IMR-90 (cell line): ENCODE data around the gene PNMA8B. TPM values are rescaled to one million over a fixed set of nuclear protein-coding genes. Genes with fewer than 3 reads are reported as not detected.
A peak's percentile ranks its signal among the peaks of the same experiment; 100 is the strongest.

ENCODE experiments used
- ATAC-seq: fragments of 200-7000 bp; cut with Tn5 transposase; 2 replicates; pipeline ENCODE4 v1.9.1; 2020; ENCODE audit warnings: low read depth, mild to moderate bottlenecking, moderate library complexity
- BruUV-seq: library from RNA; stranded (reverse); fragments of 400-500 nt; replicated peaks from 2 replicates; lab custom pipeline; 2021; lab: Mats Ljungman, UMichigan
- CTCF ChIA-PET: fragments of 300-600 bp; formaldehyde crosslinking; extraction: SDS; loops from one replicate; lab custom pipeline; 2021; ENCODE audit warnings: antibody characterized with exemption; lab: Yijun Ruan, JAX
- POLR2A ChIA-PET: fragments of 300-600 bp; sonication (Branson Sonifier 250); formaldehyde crosslinking; loops from one replicate; lab custom pipeline; 2022; ENCODE audit warnings: antibody characterized with exemption; ENCODE audit not compliant: unreplicated experiment; lab: Charles Lee
- DNase-seq: peaks from one replicate; pipeline ENCODE4 v3.0.0; 2013
- H2AFZ ChIP-seq: replicated peaks from 2 replicates; pipeline ENCODE3; 2013; ENCODE audit warnings: low read length, mild to moderate bottlenecking; ENCODE audit not compliant: poor library complexity
- H2AK5ac ChIP-seq: 2 replicates; pipeline ENCODE4 v1.6.1; 2013; ENCODE audit warnings: low read depth, low read length, inconsistent platforms
- H2AK9ac ChIP-seq: replicated peaks from 2 replicates; pipeline ENCODE3; 2013; ENCODE audit warnings: mild to moderate bottlenecking, low read depth, low read length, moderate library complexity; ENCODE audit not compliant: poor library complexity
- H2BK120ac ChIP-seq: 2 replicates; pipeline ENCODE4 v1.6.1; 2013; ENCODE audit warnings: low read depth, low read length, inconsistent platforms
- H2BK15ac ChIP-seq: 3 replicates; pipeline ENCODE4 v1.6.1; 2013; ENCODE audit warnings: low read depth, low read length, inconsistent platforms
- H2BK20ac ChIP-seq: 2 replicates; pipeline ENCODE4 v1.6.1; 2013; ENCODE audit warnings: low read depth, mild to moderate bottlenecking, inconsistent platforms, low read length, moderate library complexity
- H2BK5ac ChIP-seq: 2 replicates; pipeline ENCODE4 v1.6.1; 2013; ENCODE audit warnings: mild to moderate bottlenecking, low read depth, low read length, inconsistent platforms; ENCODE audit not compliant: poor library complexity, severe bottlenecking
- H3K14ac ChIP-seq: replicated peaks from 2 replicates; pipeline ENCODE4 v1.6.1; 2013; ENCODE audit warnings: low read depth, low read length, inconsistent platforms
- H3K18ac ChIP-seq: 2 replicates; pipeline ENCODE4 v1.6.1; 2013; ENCODE audit warnings: low read depth, low read length, control low read depth
- H3K23ac ChIP-seq: 2 replicates; pipeline ENCODE4 v1.6.1; 2013; ENCODE audit warnings: low read depth, low read length, inconsistent platforms
- H3K27ac ChIP-seq: 2 replicates; pipeline ENCODE4 v1.5.1; 2013; ENCODE audit warnings: mild to moderate bottlenecking, control low read depth, low read length; ENCODE audit not compliant: insufficient read depth
- H3K27me3 ChIP-seq: 2 replicates; pipeline ENCODE4 v1.6.1; 2013; ENCODE audit warnings: low read length; ENCODE audit not compliant: control insufficient read depth, insufficient read depth
- H3K36me3 ChIP-seq: 2 replicates; pipeline ENCODE4 v1.6.1; 2013; ENCODE audit warnings: low read length, mixed read lengths; ENCODE audit not compliant: control insufficient read depth, insufficient read depth
- H3K4ac ChIP-seq: 2 replicates; pipeline ENCODE4 v1.6.1; 2013; ENCODE audit warnings: low read depth, low read length, inconsistent platforms
- H3K4me1 ChIP-seq: 2 replicates; pipeline ENCODE4 v1.6.1; 2013; ENCODE audit warnings: low read length, mixed read lengths; ENCODE audit not compliant: control insufficient read depth, insufficient read depth
- H3K4me2 ChIP-seq: 2 replicates; pipeline ENCODE4 v1.6.1; 2013; ENCODE audit warnings: low read depth, mild to moderate bottlenecking, control low read depth, low read length, moderate library complexity
- H3K4me3 ChIP-seq: 2 replicates; pipeline ENCODE4 v1.5.1; 2013; ENCODE audit warnings: low read depth, mild to moderate bottlenecking, control low read depth, low read length, moderate library complexity; ENCODE audit not compliant: insufficient read depth
- H3K56ac ChIP-seq: 2 replicates; pipeline ENCODE4 v1.6.1; 2013; ENCODE audit warnings: low read length, inconsistent platforms; ENCODE audit not compliant: insufficient read depth; ENCODE audit errors: extremely low read depth
- H3K79me1 ChIP-seq, 2 experiments: 2 replicates each; pipeline ENCODE4 v1.6.1; 2013; ENCODE audit warnings: low read length in 2 of 2, inconsistent platforms in 1 of 2, low read depth in 1 of 2
- H3K9ac ChIP-seq: 2 replicates; pipeline ENCODE4 v1.6.1; 2013; ENCODE audit warnings: low read depth, low read length, control low read depth
- H3K9me1 ChIP-seq: 2 replicates; pipeline ENCODE4 v1.6.1; 2013; ENCODE audit warnings: low read length, inconsistent platforms; ENCODE audit not compliant: insufficient read depth
- H3K9me3 ChIP-seq: 2 replicates; pipeline ENCODE4 v1.6.1; 2013; ENCODE audit warnings: low read length; ENCODE audit not compliant: control insufficient read depth, insufficient read depth
- H4K20me1 ChIP-seq: 2 replicates; pipeline ENCODE4 v1.6.1; 2013; ENCODE audit warnings: low read length, inconsistent platforms; ENCODE audit not compliant: insufficient read depth
- H4K5ac ChIP-seq: 2 replicates; pipeline ENCODE4 v1.6.1; 2013; ENCODE audit warnings: mild to moderate bottlenecking, low read depth, low read length, control low read depth
- H4K8ac ChIP-seq, 2 experiments: 2 replicates each; pipeline ENCODE4 v1.6.1; 2013; ENCODE audit warnings: low read depth in 2 of 2, low read length in 2 of 2, control low read depth in 1 of 2, inconsistent platforms in 1 of 2
- H4K91ac ChIP-seq: 2 replicates; pipeline ENCODE4 v1.6.1; 2013; ENCODE audit warnings: low read depth, low read length, inconsistent platforms; ENCODE audit not compliant: insufficient read depth
- RAD21 ChIP-seq: IDR thresholded peaks from 2 replicates; pipeline ENCODE4 v1.6.1; 2012; ENCODE audit warnings: low read length, improper control_type of control experiment
- WGBS, 2 experiments: methylation state at CpG; one replicate each; pipeline versions ENCODE4 v1.1.5 to v1.1.7; 2013; ENCODE audit warnings: missing lambda C conversion rate in 2 of 2; ENCODE audit not compliant: insufficient read length in 1 of 2; ENCODE audit errors: extremely low coverage in 2 of 2; 5-methylcytosine and 5-hydroxymethylcytosine counted together
- dilution Hi-C: fragments of 300-500 bp; cut with HindIII; formaldehyde crosslinking; loops from one replicate; pipeline ENCODE4 v1.14.3; 2018; ENCODE audit warnings: low sequenced_read_pairs; ENCODE audit not compliant: unreplicated experiment
- in situ Hi-C: fragments of 300-500 bp; cut with MboI; formaldehyde crosslinking; loops from 3 replicates; pipeline ENCODE4 v1.14.3; 2019; ENCODE audit warnings: low sequenced_read_pairs, inconsistent platforms, mixed read lengths
- intact Hi-C: fragments of 100-400 bp; cut with micrococcal nuclease; formaldehyde crosslinking; loops from 2 replicates; pipeline ENCODE4 v1.10.0; 2022
- polyA plus RNA-seq, 3 experiments: library from polyadenylated mRNA; depleted of rRNA; stranded (reverse); fragments of >200 nt; gene quantifications; 2 replicates each; pipeline ENCODE4 v1.2.3, GENCODE V29; 2012; ENCODE audit warnings: low replicate concordance in 1 of 3
- total RNA-seq: library from RNA; depleted of rRNA; stranded (reverse); fragments of >200 nt; gene quantifications from 2 replicates; pipeline ENCODE4 v1.2.3, GENCODE V29; 2012

Gene PNMA8B
- total and polyA plus RNA-seq, 2 of the 4 experiments (the other 2 are of a cell fraction) = 0.12 to 0.18 TPM

- no peaks in the 10 kb centered on the region for H3K9me3 ChIP-seq
- H3K56ac ChIP-seq = no peak overlapping the region
- in situ Hi-C loops = no loop called here
- no peak overlapping the region for H4K8ac ChIP-seq
- no TSS peak for BruUV-seq
- no peak overlapping the region for H4K91ac ChIP-seq
- H3K4ac ChIP-seq = no peak overlapping the region
- H3K79me1 ChIP-seq = no peaks in the 10 kb centered on the region
- no peak overlapping the region for H2AK9ac ChIP-seq
- no peak for TF ChIP-seq RAD21
- dilution Hi-C loops = no loop called here
- POLR2A ChIA-PET = no interaction called here
- H2BK120ac ChIP-seq = no peak overlapping the region
- ATAC-seq (no peak), DNase-seq (no peak)
- peaks cover 13% of the 10 kb centered on the region for H3K9me1 ChIP-seq
- no peak overlapping the region for H3K14ac ChIP-seq
- H4K20me1 ChIP-seq = no peaks in the 10 kb centered on the region
- H3K27me3 ChIP-seq = no peaks in the 10 kb centered on the region
- no peak overlapping the region for H2BK5ac ChIP-seq
- no peak overlapping the region for H2AFZ ChIP-seq
- H3K18ac ChIP-seq = no peak overlapping the region
- H2BK15ac ChIP-seq = no peak overlapping the region
- no peak overlapping the region for H3K4me3 ChIP-seq
- no peak overlapping the region for H4K5ac ChIP-seq
- H2BK20ac ChIP-seq = no peak overlapping the region
- intact Hi-C loops = no loop called here
- H3K27ac ChIP-seq = no peak overlapping the region
- no CpG with 5 or more reads among the region's 4 CpGs for WGBS, 2 experiments
- H3K36me3 ChIP-seq = no peaks in the 10 kb centered on the region
- no peak overlapping the region for H3K9ac ChIP-seq
- no peak overlapping the region for H3K4me2 ChIP-seq
- H2AK5ac ChIP-seq = 0 out of 2 replicates have a peak overlapping the region, but pooled peaks have one; percentile 9
- H3K23ac ChIP-seq = no peak overlapping the region
- peaks cover 5% of the 10 kb centered on the region; the same call in 1 of the 2 replicates for H3K4me1 ChIP-seq
- CTCF ChIA-PET = no interaction called here
Observed at GRCh38 chr19:46472592-46472991, 23.1 kb downstream of the PNMA8B start.
